SK-N-MC (cell line): ENCODE results near the gene AQP2.

ENCODE experiments used
- EZH2 ChIP-seq: fragments of 200-600 bp; sonication (generic); IDR thresholded peaks from one replicate; pipeline ENCODE4 v1.6.1; 2017; ENCODE audit warnings: antibody characterized with exemption
- POLR2AphosphoS5 ChIP-seq: IDR thresholded peaks from 2 replicates; pipeline ENCODE4 v1.6.1; 2012; ENCODE audit warnings: mild to moderate bottlenecking, low read depth, low read length, borderline replicate concordance

DNA sequence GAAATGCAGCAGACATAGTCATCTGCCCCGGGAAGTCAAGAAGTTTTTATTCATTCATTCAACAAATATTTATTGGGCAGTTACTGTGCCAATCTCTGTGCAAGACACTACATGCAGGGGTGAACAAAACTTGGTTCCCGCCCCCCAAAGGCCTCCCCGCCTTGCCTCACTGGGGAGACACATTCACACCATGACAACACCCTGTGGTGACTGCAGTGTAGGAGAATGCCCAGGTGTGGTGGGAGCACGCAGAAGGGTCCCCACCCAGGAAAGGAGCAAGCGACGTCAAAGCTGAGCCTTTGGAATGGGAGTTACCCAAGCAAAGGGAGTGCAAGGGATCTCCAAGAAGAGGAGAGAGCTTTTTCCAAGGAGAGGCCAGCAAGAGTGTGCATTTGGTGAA is 20.6 kb downstream of the AQP2 start:
- no peak for TF ChIP-seq POLR2AphosphoS5
- no peak for TF ChIP-seq EZH2
